A549 (cell line): Measurements from ENCODE around the gene ZNF92. TPM values are rescaled to one million over a fixed set of nuclear protein-coding genes. Genes with fewer than 3 reads are reported as not detected.
A peak's percentile ranks its signal among the peaks of the same experiment; 100 is the strongest.

Experiments used
- ATAC-seq, 2 experiments: fragments of 200-7000 bp in 1 of 2; fragments of >200 bp in 1 of 2; cut with Nextera tagmentation in 1 of 2; cut with Tn5 transposase in 1 of 2; 3 replicates each; pipeline versions ENCODE4 v1.8.0 to v1.9.1; 2018 to 2020; ENCODE audit warnings: mild to moderate bottlenecking in 1 of 2, moderate library complexity in 1 of 2
- CTCF ChIA-PET: fragments of 300-600 bp; sonication (Branson Sonifier 250); formaldehyde crosslinking; extraction: SDS; loops from one replicate; lab custom pipeline; 2021; ENCODE audit warnings: antibody characterized with exemption, inconsistent platforms; lab: Yijun Ruan, JAX
- POLR2A ChIA-PET: fragments of 350-600 bp; formaldehyde crosslinking; extraction: SDS; loops from one replicate; lab custom pipeline; 2021; ENCODE audit warnings: antibody characterized with exemption, inconsistent platforms; lab: Yijun Ruan, JAX
- DNase-seq, 2 experiments: peaks; one replicate each; pipeline versions ENCODE4 v3.0.0 to v3.0.0-alpha.2; 2011 to 2016; ENCODE audit warnings: low read depth in 1 of 2, low spot score in 1 of 2
- FAIRE-seq: peaks from 2 replicates; lab custom pipeline; 2011; peaks lifted over from hg19 to GRCh38; lab: Jason Lieb, UNC
- H3K27ac ChIP-seq, 2 experiments: fragments of >200 bp; sonication (Bioruptor Twin); formaldehyde crosslinking; 3 replicates each; pipeline ENCODE4 v1.5.1; 2016 to 2017
- H3K4me1 ChIP-seq: fragments of >200 bp; sonication (Bioruptor Twin); formaldehyde crosslinking; 3 replicates; pipeline ENCODE4 v1.6.1; 2016
- H3K4me2 ChIP-seq: fragments of >200 bp; sonication (Bioruptor Twin); formaldehyde crosslinking; 3 replicates; pipeline ENCODE4 v1.6.1; 2016
- H3K4me3 ChIP-seq: fragments of >200 bp; sonication (Bioruptor Twin); formaldehyde crosslinking; 3 replicates; pipeline ENCODE4 v1.5.1; 2016
- H3K9me3 ChIP-seq: fragments of >200 bp; sonication (Bioruptor Twin); formaldehyde crosslinking; 3 replicates; pipeline ENCODE4 v1.6.1; 2016
- BHLHE40 ChIP-seq: IDR thresholded peaks from 2 replicates; pipeline ENCODE4 v1.6.1; 2012; ENCODE audit warnings: low read depth, low read length, inconsistent platforms
- CBX2 ChIP-seq: fragments of 200-600 bp; sonication (generic); IDR thresholded peaks from 2 replicates; pipeline ENCODE4 v1.6.1; 2016; ENCODE audit warnings: low read depth, mild to moderate bottlenecking, borderline replicate concordance
- CHD2 ChIP-seq: fragments of 150-350 bp; IDR thresholded peaks from 2 replicates; pipeline ENCODE4 v1.6.1; 2014; ENCODE audit warnings: low read length; ENCODE audit not compliant: partially characterized antibody
- EP300 ChIP-seq, 2 experiments: fragments of >200 bp; sonication (Bioruptor Twin); formaldehyde crosslinking; IDR thresholded peaks; 2 replicates in 1 of 2; 3 replicates in 1 of 2; pipeline ENCODE4 v1.6.1; 2016 to 2017
- ESRRA ChIP-seq: fragments of 150-350 bp; IDR thresholded peaks from 2 replicates; pipeline ENCODE4 v1.6.1; 2014; ENCODE audit warnings: mild to moderate bottlenecking, low read length, borderline replicate concordance
- FOSB ChIP-seq: fragments of 250-450 bp; sonication (Bioruptor Pico); IDR thresholded peaks from 2 replicates; pipeline ENCODE4 v1.5.0; 2020; ENCODE audit warnings: mild to moderate bottlenecking, moderate library complexity
- FOXS1 ChIP-seq: fragments of 250-450 bp; sonication (Bioruptor Pico); IDR thresholded peaks from 2 replicates; pipeline ENCODE4 v1.5.0; 2020; ENCODE audit warnings: mild to moderate bottlenecking, moderate library complexity
- GATA3 ChIP-seq: IDR thresholded peaks from 2 replicates; pipeline ENCODE4 v1.6.1; 2012; ENCODE audit warnings: borderline replicate concordance
- HOXB5 ChIP-seq: fragments of 250-450 bp; sonication (Bioruptor Pico); IDR thresholded peaks from 2 replicates; pipeline ENCODE4 v1.5.0; 2020; ENCODE audit warnings: mild to moderate bottlenecking, moderate library complexity
- NPAS2 ChIP-seq: fragments of 250-450 bp; sonication (Bioruptor Pico); IDR thresholded peaks from 2 replicates; pipeline ENCODE4 v1.8.0; 2022; ENCODE audit warnings: mild to moderate bottlenecking, moderate library complexity, borderline replicate concordance
- RARB ChIP-seq: fragments of 250-450 bp; sonication (Bioruptor Pico); IDR thresholded peaks from 2 replicates; pipeline ENCODE4 v1.8.0; 2021; ENCODE audit warnings: mild to moderate bottlenecking, moderate library complexity
- RFX5 ChIP-seq: fragments of 450-650 bp; IDR thresholded peaks from 2 replicates; pipeline ENCODE4 v1.7.1; 2014; ENCODE audit warnings: antibody characterized with exemption, mild to moderate bottlenecking, moderate library complexity
- SREBF2 ChIP-seq: fragments of 450-650 bp; IDR thresholded peaks from 2 replicates; pipeline ENCODE4 v1.6.1; 2014; ENCODE audit warnings: mild to moderate bottlenecking, moderate library complexity
- TFCP2L1 ChIP-seq: fragments of 250-450 bp; sonication (Bioruptor Pico); IDR thresholded peaks from 2 replicates; pipeline ENCODE4 v1.5.0; 2021; ENCODE audit warnings: mild to moderate bottlenecking
- ZC3H11A ChIP-seq: fragments of 450-650 bp; IDR thresholded peaks from 2 replicates; pipeline ENCODE4 v1.6.1; 2014; ENCODE audit warnings: antibody characterized with exemption, mild to moderate bottlenecking
- ZFP36 ChIP-seq: fragments of 450-650 bp; IDR thresholded peaks from 2 replicates; pipeline ENCODE4 v1.6.1; 2014; ENCODE audit warnings: borderline replicate concordance; ENCODE audit not compliant: partially characterized antibody
- ZNF302 ChIP-seq: fragments of 250-450 bp; sonication (Bioruptor Pico); IDR thresholded peaks from 2 replicates; pipeline ENCODE4 v1.9.0; 2021; ENCODE audit warnings: inconsistent platforms, mild to moderate bottlenecking, moderate library complexity
- WGBS: methylation state at CpG from one replicate; pipeline ENCODE4 v1.1.6; 2017; ENCODE audit errors: missing lambda C conversion rate; 5-methylcytosine and 5-hydroxymethylcytosine counted together
- polyA plus RNA-seq, 4 experiments: library from polyadenylated mRNA; depleted of rRNA in 3 of 4; stranded (reverse); fragments of >200 nt; fragmentation: RNase III in 1 of 4; extraction: RNeasy Plus Mini Kit Qiagen cat#74134 plus additional on column Dnase treatment in 1 of 4; gene quantifications; 2 replicates in 3 of 4; 3 replicates in 1 of 4; pipeline ENCODE4 v1.2.3, GENCODE V29; 2011 to 2017
- TF ChIP-seq, protein P1 (sequence below): fragments of 450-650 bp; IDR thresholded peaks from 2 replicates; pipeline ENCODE4 v1.6.1; 2014; ENCODE audit warnings: antibody characterized with exemption
- TF ChIP-seq, protein P2 (sequence below): fragments of 250-450 bp; sonication (Bioruptor Pico); IDR thresholded peaks from 2 replicates; pipeline ENCODE4 v1.5.0; 2021; ENCODE audit warnings: mild to moderate bottlenecking, moderate library complexity, borderline replicate concordance

Gene ZNF92
- polyA plus RNA-seq, 2 of the 4 experiments (the other 2 are of a cell fraction), result 6.9 to 7.7 TPM

GRCh38 chr7:65429642-65430343, 56.1 kb downstream of the ZNF92 start:
- WGBS, result 37% methylated on average over 26 of the region's 26 CpGs
- ATAC-seq (no peak), DNase-seq (peak in 1 of 2 experiments; percentile 9), FAIRE-seq (no peak)
- ChIA-PET POLR2A (no interaction called here), CTCF (no interaction called here)
- no peak overlapping the region for H3K4me3 ChIP-seq
- no peak overlapping the region for H3K27ac ChIP-seq
- H3K9me3 ChIP-seq, result peaks cover 23% of the 10 kb centered on the region
- no peaks in the 10 kb centered on the region for H3K4me1 ChIP-seq
- H3K4me2 ChIP-seq, result no peak overlapping the region
- TF ChIP-seq, protein P1, sequence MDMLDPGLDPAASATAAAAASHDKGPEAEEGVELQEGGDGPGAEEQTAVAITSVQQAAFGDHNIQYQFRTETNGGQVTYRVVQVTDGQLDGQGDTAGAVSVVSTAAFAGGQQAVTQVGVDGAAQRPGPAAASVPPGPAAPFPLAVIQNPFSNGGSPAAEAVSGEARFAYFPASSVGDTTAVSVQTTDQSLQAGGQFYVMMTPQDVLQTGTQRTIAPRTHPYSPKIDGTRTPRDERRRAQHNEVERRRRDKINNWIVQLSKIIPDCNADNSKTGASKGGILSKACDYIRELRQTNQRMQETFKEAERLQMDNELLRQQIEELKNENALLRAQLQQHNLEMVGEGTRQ, result peak; percentile 90
- TF ChIP-seq SREBF2 (no peak), NPAS2 (CRISPR knock-in tag) (peak; percentile 78)

GRCh38 chr7:65430344-65431186, 56.9 kb downstream of the ZNF92 start:
- H3K4me2 ChIP-seq, result no peak overlapping the region
- no peak for ATAC-seq
- no peak overlapping the region for H3K27ac ChIP-seq
- FAIRE-seq, result no peak
- no peaks in the 10 kb centered on the region for H3K4me1 ChIP-seq
- H3K4me3 ChIP-seq, result no peak overlapping the region
- peaks cover 23% of the 10 kb centered on the region for H3K9me3 ChIP-seq
- CTCF ChIA-PET, result no interaction called here
- TF ChIP-seq ESRRA (no peak), NPAS2 (CRISPR knock-in tag) (peak; percentile 85), TFCP2L1 (CRISPR knock-in tag) (no peak), FOSB (CRISPR knock-in tag) (no peak), ZNF302 (CRISPR knock-in tag) (no peak)
- TF ChIP-seq, protein P1, result peak; percentile 91
- POLR2A ChIA-PET, result no interaction called here
- no peak for DNase-seq
- 43% methylated on average over 26 of the region's 26 CpGs for WGBS

GRCh38 chr7:65434307-65434706, 60.7 kb downstream of the ZNF92 start:
- CTCF ChIA-PET, result no interaction called here
- POLR2A ChIA-PET, result no interaction called here
- no peak overlapping the region for H3K4me2 ChIP-seq
- FAIRE-seq, result no peak
- H3K9me3 ChIP-seq, result peaks cover 17% of the 10 kb centered on the region
- no peak for ATAC-seq
- no peaks in the 10 kb centered on the region for H3K4me1 ChIP-seq
- H3K4me3 ChIP-seq, result no peak overlapping the region
- TF ChIP-seq ZFP36 (no peak), EP300 (IDR thresholded peaks at IDR 0.05) (no peak), ZC3H11A (no peak), FOXS1 (no peak), BHLHE40 (no peak), RARB (CRISPR knock-in tag) (no peak), CBX2 (no peak), GATA3 (no peak), HOXB5 (no peak), RFX5 (no peak), CHD2 (no peak)
- TF ChIP-seq, protein P2, sequence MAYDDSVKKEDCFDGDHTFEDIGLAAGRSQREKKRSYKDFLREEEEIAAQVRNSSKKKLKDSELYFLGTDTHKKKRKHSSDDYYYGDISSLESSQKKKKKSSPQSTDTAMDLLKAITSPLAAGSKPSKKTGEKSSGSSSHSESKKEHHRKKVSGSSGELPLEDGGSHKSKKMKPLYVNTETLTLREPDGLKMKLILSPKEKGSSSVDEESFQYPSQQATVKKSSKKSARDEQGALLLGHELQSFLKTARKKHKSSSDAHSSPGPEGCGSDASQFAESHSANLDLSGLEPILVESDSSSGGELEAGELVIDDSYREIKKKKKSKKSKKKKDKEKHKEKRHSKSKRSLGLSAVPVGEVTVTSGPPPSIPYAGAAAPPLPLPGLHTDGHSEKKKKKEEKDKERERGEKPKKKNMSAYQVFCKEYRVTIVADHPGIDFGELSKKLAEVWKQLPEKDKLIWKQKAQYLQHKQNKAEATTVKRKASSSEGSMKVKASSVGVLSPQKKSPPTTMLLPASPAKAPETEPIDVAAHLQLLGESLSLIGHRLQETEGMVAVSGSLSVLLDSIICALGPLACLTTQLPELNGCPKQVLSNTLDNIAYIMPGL (CRISPR knock-in tag), result no peak
- WGBS, result 46% methylated on average over 2 of the region's 3 CpGs
- H3K27ac ChIP-seq, result no peak overlapping the region
- DNase-seq, result no peak
